ENCODE measurements around the gene KMT2B.

KMT2B gene

DNA sequence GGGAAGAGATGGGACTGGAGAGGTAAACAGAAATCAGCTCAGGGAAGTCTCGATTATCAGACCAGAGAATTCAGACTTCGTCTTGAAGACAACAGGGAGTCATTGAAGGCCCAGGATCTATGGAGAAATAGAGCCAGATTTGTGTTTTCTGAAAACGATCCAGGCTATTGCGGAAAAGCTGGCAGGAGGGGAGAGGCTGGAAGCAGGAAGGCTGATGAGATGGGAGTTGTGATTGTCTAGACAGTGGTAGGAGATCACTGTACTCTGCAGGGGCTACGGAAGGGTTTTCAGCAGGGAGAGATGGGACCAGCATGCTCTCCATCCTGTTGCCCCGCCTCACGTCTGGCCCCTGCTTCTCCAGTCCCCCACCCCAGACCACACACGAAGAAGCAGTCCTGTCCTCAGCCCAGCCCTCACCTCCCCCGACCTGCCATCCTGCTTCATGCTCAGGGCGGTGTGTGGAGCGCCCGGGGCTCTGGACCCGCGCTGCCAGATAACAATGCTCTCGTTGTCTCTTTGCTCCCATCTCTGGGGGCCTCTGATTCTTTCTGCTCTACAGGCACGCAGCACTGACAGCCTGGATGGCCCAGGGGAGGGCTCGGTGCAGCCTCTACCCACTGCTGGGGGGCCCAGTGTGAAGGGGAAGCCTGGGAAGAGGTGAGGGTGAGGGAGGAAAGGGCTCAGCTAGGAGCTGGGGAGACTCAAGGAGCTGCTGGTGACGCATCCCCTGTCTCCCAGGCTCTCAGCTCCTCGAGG lies 59.5 kb downstream of the KMT2B start:
- DNase-seq (ENCODE audit: low read depth in 2 of 2): no peak

DNA sequence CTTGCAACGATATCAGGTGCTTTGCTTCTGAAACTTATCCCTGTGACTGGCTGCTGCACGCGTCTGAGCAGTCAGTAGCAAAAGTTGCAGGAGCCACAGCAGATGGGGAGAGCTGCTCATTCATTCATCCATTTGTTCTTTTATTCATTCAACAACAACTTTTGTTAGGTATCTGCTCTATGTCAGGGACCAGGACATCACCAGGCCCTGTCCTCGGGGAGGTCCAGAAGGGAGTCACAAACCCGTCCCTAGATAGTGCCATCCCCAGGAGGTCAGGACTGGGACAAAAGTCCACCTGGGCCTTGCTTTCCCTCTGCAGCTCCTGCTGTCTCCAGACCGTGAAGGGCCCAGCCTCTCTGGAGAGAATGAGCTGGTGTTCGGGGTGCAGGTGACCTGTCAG lies 60.2 kb downstream of the KMT2B start:
- DNase-seq (ENCODE audit: low read depth in 2 of 2): no peak

DNA sequence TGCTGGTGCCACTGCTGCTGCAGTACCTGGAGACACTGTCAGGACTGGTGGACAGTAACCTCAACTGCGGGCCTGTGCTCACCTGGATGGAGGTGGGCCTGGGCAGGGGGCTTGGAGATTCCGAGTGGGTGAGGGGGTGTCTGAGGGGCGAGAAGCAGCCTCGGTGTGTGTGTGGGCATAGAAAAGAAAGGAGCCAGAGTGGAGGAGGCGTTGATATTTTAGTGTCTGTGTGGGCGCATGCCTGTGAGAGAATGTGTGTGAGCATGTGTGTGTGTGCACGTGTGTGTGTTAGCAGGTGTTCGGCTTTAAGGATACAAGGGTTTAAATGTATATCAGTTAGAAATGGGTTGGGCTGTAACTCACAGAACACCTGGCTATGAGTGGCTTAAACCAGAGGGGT lies 61.2 kb downstream of the KMT2B start:
- DNase-seq (ENCODE audit: low read depth in 2 of 2): no peak

DNA sequence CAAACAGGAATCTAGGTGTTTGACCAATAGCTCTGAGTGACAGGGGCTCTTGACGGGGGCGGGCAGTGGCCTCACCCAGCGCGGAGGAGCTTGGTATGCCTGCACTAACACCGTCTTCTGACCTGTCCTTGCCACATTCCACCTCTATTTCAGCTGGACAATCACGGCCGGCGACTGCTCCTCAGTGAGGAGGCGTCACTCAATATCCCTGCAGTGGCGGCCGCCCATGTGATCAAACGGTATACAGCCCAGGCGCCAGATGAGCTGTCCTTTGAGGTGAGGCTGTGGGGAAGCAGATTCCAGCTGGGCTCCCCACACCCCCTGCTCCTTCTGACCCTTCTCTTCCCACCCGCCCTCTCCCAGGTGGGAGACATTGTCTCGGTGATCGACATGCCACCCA lies 62.3 kb downstream of the KMT2B start:
- DNase-seq (ENCODE audit: low read depth in 2 of 2): no peak

DNA sequence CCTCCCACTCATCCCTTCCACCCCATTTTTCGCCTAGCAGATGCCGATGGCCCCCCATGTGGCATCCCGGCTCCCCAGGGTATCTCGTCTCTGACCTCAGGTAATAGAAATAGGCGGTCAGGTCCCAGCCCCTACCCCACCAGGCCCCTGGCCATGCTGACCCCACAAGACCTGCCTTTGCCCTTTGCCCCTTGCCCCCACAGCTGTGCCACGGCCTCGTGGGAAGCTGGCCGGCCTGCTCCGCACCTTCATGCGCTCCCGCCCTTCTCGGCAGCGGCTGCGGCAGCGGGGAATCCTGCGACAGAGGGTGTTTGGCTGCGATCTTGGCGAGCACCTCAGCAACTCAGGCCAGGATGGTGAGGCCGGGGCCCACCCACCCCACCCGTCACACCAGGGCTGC lies 62.9 kb downstream of the KMT2B start:
- DNase-seq (ENCODE audit: low read depth in 2 of 2): no peak

DNA sequence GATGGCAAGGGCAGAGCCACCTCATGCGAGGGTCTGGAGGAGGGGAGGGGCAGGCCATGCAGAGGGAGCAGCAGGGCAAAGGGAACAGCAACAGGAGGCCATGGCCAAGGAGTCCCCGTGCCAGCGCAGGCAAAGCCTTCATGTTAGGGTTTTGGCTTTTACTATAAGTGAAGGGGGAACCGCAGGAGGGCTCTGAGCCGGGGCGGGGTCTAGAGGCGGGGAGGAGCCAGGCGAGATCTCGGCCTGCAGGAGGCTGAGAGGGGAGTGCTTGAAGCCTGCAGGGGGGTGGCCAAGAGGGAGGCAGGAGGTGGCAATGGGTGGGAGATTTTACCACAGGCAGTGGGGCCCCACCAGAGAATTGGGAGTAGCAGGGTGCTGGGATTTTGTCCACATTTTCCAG lies 63.8 kb downstream of the KMT2B start:
- DNase-seq (ENCODE audit: low read depth in 2 of 2): no peak

DNA sequence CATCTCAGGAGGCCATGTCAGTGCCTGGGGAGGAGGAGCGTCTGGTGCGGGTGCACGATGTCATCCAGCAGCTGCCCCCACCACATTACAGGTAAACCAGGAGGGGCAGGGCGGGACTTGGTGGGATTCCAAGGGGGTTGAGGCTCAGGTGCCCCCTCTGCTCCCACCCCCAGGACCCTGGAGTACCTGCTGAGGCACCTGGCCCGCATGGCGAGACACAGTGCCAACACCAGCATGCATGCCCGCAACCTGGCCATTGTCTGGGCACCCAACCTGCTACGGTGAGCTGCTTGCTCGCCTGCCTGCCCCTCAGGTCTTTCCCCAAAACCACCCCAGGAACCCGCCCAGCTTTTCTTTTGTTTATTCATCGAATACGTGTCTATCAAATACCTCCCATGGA lies 64.8 kb downstream of the KMT2B start:
- DNase-seq (ENCODE audit: low read depth in 2 of 2): no peak

DNA sequence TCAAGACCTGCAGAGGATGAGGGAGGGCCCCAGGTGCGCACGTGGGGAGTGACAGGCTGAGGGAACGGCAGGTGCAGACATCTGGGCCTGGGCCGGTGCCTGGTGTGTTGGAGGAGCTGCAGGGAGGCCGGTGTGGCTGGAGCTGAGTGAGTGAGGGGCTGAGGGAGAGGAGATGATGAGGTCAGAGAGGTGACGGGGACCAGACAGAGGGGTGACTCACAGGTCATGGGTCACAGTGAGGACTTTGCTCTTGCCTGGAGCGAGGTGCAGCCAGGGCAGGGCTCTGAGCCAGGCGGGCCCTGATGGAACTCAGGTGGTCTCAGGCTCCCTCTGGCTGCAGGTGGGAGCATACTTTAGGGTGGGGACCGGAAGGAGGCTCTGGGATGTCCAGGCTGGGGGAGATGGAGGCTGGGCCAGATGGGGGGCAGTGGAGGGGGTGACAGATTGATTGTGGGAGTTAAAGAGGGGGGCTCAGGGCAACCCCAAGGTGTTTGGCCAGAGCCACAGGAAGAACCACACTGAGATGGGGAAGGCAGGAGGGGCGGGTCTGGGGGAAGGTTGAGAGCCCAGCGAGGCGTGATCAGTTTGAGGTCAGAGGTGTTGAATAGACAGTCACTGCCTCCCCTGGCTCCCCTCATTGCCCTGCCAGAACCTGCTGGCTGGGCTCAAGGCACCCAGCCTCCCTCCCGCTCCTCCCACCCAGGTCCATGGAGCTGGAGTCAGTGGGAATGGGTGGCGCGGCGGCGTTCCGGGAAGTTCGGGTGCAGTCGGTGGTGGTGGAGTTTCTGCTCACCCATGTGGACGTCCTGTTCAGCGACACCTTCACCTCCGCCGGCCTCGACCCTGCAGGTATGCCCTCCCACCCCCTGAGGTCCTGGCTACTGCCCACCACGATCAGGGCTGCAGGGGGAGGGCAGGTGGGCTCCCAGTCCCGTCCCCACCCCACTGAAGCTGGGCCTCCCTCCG lies 65.9 kb downstream of the KMT2B start:
- DNase-seq (ENCODE audit: low read depth in 2 of 2): no peak

DNA sequence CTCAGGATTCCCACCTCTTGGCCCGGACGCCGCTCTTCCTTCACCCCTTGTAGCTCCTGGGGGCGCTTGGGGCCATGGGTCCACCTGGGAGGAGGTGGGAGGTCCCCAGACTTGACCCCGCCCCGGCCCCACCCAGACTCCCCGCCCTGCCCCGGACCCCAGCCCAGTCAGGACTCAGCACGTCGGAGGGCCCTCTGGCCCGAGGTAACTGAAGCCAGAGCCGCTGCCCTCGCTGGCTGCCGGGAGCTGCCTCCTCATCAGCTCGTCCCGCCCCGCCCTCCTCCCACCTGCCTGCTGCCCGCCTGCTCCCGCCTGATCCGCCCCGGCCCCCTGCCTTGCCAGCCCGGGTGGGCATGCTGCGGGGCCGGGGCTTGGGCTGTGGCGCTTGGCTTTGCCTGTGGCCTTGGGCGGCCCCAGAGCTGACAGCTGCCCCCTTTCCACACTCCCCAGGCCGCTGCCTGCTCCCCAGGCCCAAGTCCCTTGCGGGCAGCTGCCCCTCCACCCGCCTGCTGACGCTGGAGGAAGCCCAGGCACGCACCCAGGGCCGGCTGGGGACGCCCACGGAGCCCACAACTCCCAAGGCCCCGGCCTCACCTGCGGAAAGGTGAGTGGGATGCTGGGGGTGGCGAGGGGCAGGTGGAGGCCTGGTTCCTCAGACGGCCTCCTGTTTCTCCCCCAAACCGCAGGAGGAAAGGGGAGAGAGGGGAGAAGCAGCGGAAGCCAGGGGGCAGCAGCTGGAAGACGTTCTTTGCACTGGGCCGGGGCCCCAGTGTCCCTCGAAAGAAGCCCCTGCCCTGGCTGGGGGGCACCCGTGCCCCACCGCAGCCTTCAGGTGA lies 66.9 kb downstream of the KMT2B start:
- DNase-seq (ENCODE audit: low read depth in 2 of 2): no peak

DNA sequence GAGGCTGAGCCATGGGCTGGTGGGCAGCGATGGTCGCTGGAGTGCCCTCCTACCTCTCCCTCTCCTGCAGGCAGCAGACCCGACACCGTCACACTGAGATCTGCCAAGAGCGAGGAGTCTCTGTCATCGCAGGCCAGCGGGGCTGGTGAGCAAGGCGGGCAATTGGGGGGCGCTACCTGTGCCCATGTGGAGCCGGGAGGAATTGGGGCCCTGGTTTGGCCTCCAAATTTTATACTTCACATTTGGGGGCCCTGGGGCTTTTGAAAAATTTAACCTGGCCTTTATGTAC lies 67.5 kb downstream of the KMT2B start:
- no peak for DNase-seq (ENCODE audit: low read depth in 2 of 2)

DNA sequence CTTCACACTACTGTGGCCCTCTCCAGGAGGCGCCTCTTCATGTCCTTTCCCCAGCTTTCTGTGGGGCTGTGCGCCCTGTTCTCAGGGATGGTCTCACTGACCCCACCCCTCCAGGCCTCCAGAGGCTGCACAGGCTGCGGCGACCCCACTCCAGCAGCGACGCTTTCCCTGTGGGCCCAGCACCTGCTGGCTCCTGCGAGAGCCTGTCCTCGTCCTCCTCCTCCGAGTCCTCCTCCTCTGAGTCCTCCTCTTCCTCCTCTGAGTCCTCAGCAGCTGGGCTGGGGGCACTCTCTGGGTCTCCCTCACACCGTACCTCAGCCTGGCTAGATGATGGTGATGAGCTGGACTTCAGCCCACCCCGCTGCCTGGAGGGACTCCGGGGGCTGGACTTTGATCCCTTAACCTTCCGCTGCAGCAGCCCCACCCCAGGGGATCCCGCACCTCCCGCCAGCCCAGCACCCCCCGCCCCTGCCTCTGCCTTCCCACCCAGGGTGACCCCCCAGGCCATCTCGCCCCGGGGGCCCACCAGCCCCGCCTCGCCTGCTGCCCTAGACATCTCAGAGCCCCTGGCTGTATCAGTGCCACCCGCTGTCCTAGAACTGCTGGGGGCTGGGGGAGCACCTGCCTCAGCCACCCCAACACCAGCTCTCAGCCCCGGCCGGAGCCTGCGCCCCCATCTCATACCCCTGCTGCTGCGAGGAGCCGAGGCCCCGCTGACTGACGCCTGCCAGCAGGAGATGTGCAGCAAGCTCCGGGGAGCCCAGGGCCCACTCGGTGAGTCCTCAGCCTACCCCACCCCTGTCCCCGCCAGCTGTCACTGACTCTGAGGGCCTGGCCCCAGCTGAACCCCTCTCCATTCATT lies 68.7 kb downstream of the KMT2B start:
- DNase-seq (ENCODE audit: low read depth in 2 of 2): no peak

DNA sequence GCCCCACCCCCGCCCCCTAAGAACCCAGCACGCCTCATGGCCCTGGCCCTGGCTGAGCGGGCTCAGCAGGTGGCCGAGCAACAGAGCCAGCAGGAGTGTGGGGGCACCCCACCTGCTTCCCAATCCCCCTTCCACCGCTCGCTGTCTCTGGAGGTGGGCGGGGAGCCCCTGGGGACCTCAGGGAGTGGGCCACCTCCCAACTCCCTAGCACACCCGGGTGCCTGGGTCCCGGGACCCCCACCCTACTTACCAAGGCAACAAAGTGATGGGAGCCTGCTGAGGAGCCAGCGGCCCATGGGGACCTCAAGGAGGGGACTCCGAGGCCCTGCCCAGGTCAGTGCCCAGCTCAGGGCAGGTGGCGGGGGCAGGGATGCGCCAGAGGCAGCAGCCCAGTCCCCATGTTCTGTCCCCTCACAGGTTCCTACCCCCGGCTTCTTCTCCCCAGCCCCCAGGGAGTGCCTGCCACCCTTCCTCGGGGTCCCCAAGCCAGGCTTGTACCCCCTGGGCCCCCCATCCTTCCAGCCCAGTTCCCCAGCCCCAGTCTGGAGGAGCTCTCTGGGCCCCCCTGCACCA lies 69.5 kb downstream of the KMT2B start:
- DNase-seq (ENCODE audit: low read depth in 2 of 2): no peak
